OCI-LY3 (cell line): ENCODE data around the gene ADIG.

Experiments used
- H2AFZ ChIP-seq: fragments of 200-600, 300-600 bp; shearing (Covaris generic); 2 replicates; pipeline ENCODE4 v1.6.0; 2014; ENCODE audit warnings: antibody characterized with exemption, low read depth, low read length
- H3K27ac ChIP-seq: fragments of 200-600, 300-600 bp; sonication (generic); 2 replicates; pipeline ENCODE4 v1.5.1; 2014; ENCODE audit warnings: mild to moderate bottlenecking, low read length, moderate library complexity, mixed read lengths
- H3K27me3 ChIP-seq: fragments of 200-600, 300-600 bp; sonication (generic); 2 replicates; pipeline ENCODE4 v1.6.1; 2014; ENCODE audit warnings: low read depth, low read length, mixed read lengths
- H3K36me3 ChIP-seq: fragments of 200-600, 300-600 bp; sonication (generic); replicated peaks from 2 replicates; pipeline ENCODE3; 2014; ENCODE audit warnings: low read depth, low read length, mixed read lengths
- H3K4me1 ChIP-seq: fragments of 300-600, 200-600 bp; sonication (generic); 2 replicates; pipeline ENCODE4 v1.6.1; 2014; ENCODE audit warnings: low read length, mixed read lengths
- H3K4me2 ChIP-seq: fragments of 200-600, 300-600 bp; sonication (generic); 2 replicates; pipeline ENCODE4 v1.6.1; 2014; ENCODE audit warnings: low read length, mixed read lengths
- H3K4me3 ChIP-seq: fragments of 300-600, 200-600 bp; sonication (generic); 2 replicates; pipeline ENCODE4 v1.5.1; 2014; ENCODE audit warnings: antibody characterized with exemption, mild to moderate bottlenecking, low read length, moderate library complexity
- H3K79me2 ChIP-seq: fragments of 300-600, 200-600 bp; shearing (Covaris generic); 2 replicates; pipeline ENCODE4 v1.6.1; 2014; ENCODE audit warnings: mild to moderate bottlenecking, low read length, mixed read lengths
- H3K9ac ChIP-seq: fragments of 300-600, 200-600 bp; shearing (Covaris generic); 2 replicates; pipeline ENCODE4 v1.6.0; 2014; ENCODE audit warnings: mild to moderate bottlenecking, low read length, moderate library complexity
- H3K9me3 ChIP-seq: fragments of 200-600, 300-600 bp; shearing (Covaris generic); 2 replicates; pipeline ENCODE4 v1.6.1; 2014; ENCODE audit warnings: low read length, mixed read lengths; ENCODE audit not compliant: insufficient read depth
- H4K20me1 ChIP-seq: fragments of 200-600, 300-600 bp; sonication (generic); 2 replicates; pipeline ENCODE4 v1.6.1; 2016; ENCODE audit warnings: low read length, mixed read lengths; ENCODE audit not compliant: insufficient read depth
- CTCF ChIP-seq: fragments of 200-600, 300-600 bp; sonication (generic); IDR thresholded peaks from 2 replicates; pipeline ENCODE4 v1.5.1; 2014; ENCODE audit warnings: antibody characterized with exemption, low read length, low read depth
- EZH2phosphoT487 ChIP-seq: fragments of 200-600 bp; shearing (Covaris generic); IDR thresholded peaks from 2 replicates; pipeline ENCODE4 v1.6.1; 2018; ENCODE audit warnings: antibody characterized with exemption, mixed run types, low read depth

Gene ADIG

GRCh38 chr20:38600057-38600456, 19.1 kb downstream of the ADIG start:
- Histone ChIP-seq H3K79me2 (no peaks in the 10 kb centered on the region), H3K9ac (no peak overlapping the region), H3K9me3 (no peaks in the 10 kb centered on the region), H3K4me3 (no peak overlapping the region), H3K27me3 (peaks cover 35% of the 10 kb centered on the region), H3K4me1 (no peaks in the 10 kb centered on the region), H2AFZ (no peak overlapping the region), H3K36me3 (no peaks in the 10 kb centered on the region), H3K4me2 (no peak overlapping the region), H4K20me1 (no peaks in the 10 kb centered on the region), H3K27ac (no peak overlapping the region)
- no peak for TF ChIP-seq CTCF
- TF ChIP-seq EZH2phosphoT487: no peak

- Histone ChIP-seq H3K36me3 (no peaks in the 10 kb centered on the region), H3K9ac (no peak within 1 kb of the TSS), H4K20me1 (no peaks in the 10 kb centered on the region), H2AFZ (no peak within 1 kb of the TSS), H3K4me3 (no peak within 1 kb of the TSS), H3K79me2 (no peaks in the 10 kb centered on the region), H3K9me3 (no peaks in the 10 kb centered on the region), H3K27me3 (peaks cover 49% of the 10 kb centered on the region), H3K4me1 (no peaks in the 10 kb centered on the region), H3K27ac (no peak within 1 kb of the TSS), H3K4me2 (no peak within 1 kb of the TSS)
- TF ChIP-seq EZH2phosphoT487 (no peak), CTCF (no peak)
These were observed 20.5 kb downstream of the ADIG start, which contains the start of gene ARHGAP40 for GRCh38 chr20:38601216-38602184. TSS of gene ARHGAP40 (plus strand) at chr20:38601809.

- no peak for TF ChIP-seq CTCF
- TF ChIP-seq EZH2phosphoT487: no peak
- Histone ChIP-seq H2AFZ (no peak overlapping the region), H3K4me1 (no peaks in the 10 kb centered on the region), H4K20me1 (no peaks in the 10 kb centered on the region), H3K9me3 (no peaks in the 10 kb centered on the region), H3K79me2 (no peaks in the 10 kb centered on the region), H3K27me3 (peaks cover 56% of the 10 kb centered on the region), H3K4me3 (no peak overlapping the region), H3K9ac (no peak overlapping the region), H3K27ac (no peak overlapping the region), H3K4me2 (no peak overlapping the region), H3K36me3 (no peaks in the 10 kb centered on the region)
These were observed 21.2 kb downstream of the ADIG start for GRCh38 chr20:38602185-38602581.

- H2AFZ ChIP-seq: no peak overlapping the region
- peaks cover 52% of the 10 kb centered on the region for H3K27me3 ChIP-seq
- H3K27ac ChIP-seq: no peak overlapping the region
- no peak for TF ChIP-seq EZH2phosphoT487
- TF ChIP-seq CTCF: no peak
- H4K20me1 ChIP-seq: no peaks in the 10 kb centered on the region
- no peak overlapping the region for H3K4me2 ChIP-seq
- H3K36me3 ChIP-seq: no peaks in the 10 kb centered on the region
- H3K79me2 ChIP-seq: no peaks in the 10 kb centered on the region
- H3K9ac ChIP-seq: no peak overlapping the region
- H3K9me3 ChIP-seq: no peaks in the 10 kb centered on the region
- no peak overlapping the region for H3K4me3 ChIP-seq
- peaks cover 6% of the 10 kb centered on the region for H3K4me1 ChIP-seq
These were observed 22.3 kb downstream of the ADIG start for GRCh38 chr20:38603286-38603685.
